ENCODE results near the gene GUCA1A.

DNA sequence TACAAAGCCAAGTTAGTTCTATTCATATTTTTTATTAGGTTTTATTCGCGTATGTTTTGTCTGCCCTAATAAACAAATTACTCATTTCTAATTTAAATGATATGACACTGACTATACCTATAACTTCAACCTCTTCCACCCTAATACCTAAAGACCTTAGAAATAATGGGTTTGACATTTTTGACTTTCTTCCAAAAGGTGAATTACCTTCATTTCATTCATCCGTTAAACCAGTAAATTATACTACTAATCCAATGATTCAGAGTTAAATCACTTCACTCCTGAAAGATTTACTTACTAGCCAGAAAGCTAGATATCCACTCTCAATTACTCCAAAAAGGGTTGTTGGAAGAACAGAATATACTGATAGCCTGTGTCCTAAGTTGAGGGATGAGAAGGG lies 39.3 kb downstream of the GUCA1A start:
- TF ChIP-seq, protein P1, sequence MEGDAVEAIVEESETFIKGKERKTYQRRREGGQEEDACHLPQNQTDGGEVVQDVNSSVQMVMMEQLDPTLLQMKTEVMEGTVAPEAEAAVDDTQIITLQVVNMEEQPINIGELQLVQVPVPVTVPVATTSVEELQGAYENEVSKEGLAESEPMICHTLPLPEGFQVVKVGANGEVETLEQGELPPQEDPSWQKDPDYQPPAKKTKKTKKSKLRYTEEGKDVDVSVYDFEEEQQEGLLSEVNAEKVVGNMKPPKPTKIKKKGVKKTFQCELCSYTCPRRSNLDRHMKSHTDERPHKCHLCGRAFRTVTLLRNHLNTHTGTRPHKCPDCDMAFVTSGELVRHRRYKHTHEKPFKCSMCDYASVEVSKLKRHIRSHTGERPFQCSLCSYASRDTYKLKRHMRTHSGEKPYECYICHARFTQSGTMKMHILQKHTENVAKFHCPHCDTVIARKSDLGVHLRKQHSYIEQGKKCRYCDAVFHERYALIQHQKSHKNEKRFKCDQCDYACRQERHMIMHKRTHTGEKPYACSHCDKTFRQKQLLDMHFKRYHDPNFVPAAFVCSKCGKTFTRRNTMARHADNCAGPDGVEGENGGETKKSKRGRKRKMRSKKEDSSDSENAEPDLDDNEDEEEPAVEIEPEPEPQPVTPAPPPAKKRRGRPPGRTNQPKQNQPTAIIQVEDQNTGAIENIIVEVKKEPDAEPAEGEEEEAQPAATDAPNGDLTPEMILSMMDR (conservative IDR thresholded peaks at IDR 0.05; ENCODE audit: low read depth, low read length) = no peak
- TF ChIP-seq EZH2 (IDR thresholded peaks at IDR 0.05; ENCODE audit: low read length, unreplicated experiment) (no peak), EZH2phosphoT487 (IDR thresholded peaks at IDR 0.05; ENCODE audit: borderline replicate concordance, low read length) (no peak)
